ENCODE data around the gene EIF4G2.
A peak's percentile ranks its signal among the peaks of the same experiment; 100 is the strongest.
"Not testable (repeated sequence)": the region's sequence is repeated elsewhere in the genome, so short reads cannot be mapped to it uniquely, and the experiment has no call there.

EIF4G2 gene

GRCh38 chr11:10829139-10829538 lies 20.4 kb upstream of the EIF4G2 start:
- CTCF ChIA-PET, result interaction anchor here (0.9 kb wide), 1 partner anchor 36 kb away, joined by 3 read pairs; no protein-coding TSS in a partner anchor
- Mint-ChIP-seq H3K4me1 (peaks cover 7% of the 10 kb centered on the region), H3K9me3 (no peaks in the 10 kb centered on the region), H3K27ac (no peak overlapping the region), H3K36me3 (no peaks in the 10 kb centered on the region), H3K27me3 (no peaks in the 10 kb centered on the region), H3K4me3 (no peak overlapping the region)
- no peak for DNase-seq

- no peak overlapping the region for H3K27ac Mint-ChIP-seq
- CTCF ChIA-PET, result no interaction called here
- H3K27me3 Mint-ChIP-seq, result no peaks in the 10 kb centered on the region
- no peak for DNase-seq
- no peak overlapping the region for H3K4me3 Mint-ChIP-seq
- peaks cover 8% of the 10 kb centered on the region for H3K4me1 Mint-ChIP-seq
- no peaks in the 10 kb centered on the region for H3K9me3 Mint-ChIP-seq
- H3K36me3 Mint-ChIP-seq, result no peaks in the 10 kb centered on the region
These were observed 19.7 kb upstream of the EIF4G2 start for GRCh38 chr11:10828402-10828801.

- Mint-ChIP-seq H3K4me1 (peaks cover 11% of the 10 kb centered on the region), H3K9me3 (no peaks in the 10 kb centered on the region), H3K4me3 (no peak overlapping the region), H3K27me3 (no peaks in the 10 kb centered on the region), H3K36me3 (no peaks in the 10 kb centered on the region), H3K27ac (no peak overlapping the region)
- DNase-seq, result no peak
- CTCF ChIA-PET, result no interaction called here
These were observed 16.2 kb upstream of the EIF4G2 start for GRCh38 chr11:10824888-10825287.

GRCh38 chr11:10823152-10823579 lies 14.4 kb upstream of the EIF4G2 start:
- CTCF ChIA-PET, result no interaction called here
- peaks cover 11% of the 10 kb centered on the region for H3K4me1 Mint-ChIP-seq

GRCh38 chr11:10822491-10822890 lies 13.8 kb upstream of the EIF4G2 start:
- H3K4me3 Mint-ChIP-seq, H3K27ac Mint-ChIP-seq, CTCF ChIA-PET, H3K9me3 Mint-ChIP-seq, H3K36me3 Mint-ChIP-seq, H3K27me3 Mint-ChIP-seq, DNase-seq: not testable (repeated sequence)
- H3K4me1 Mint-ChIP-seq, result peaks cover 11% of the 10 kb centered on the region

More at GRCh38 chr11:10823152-10823579, 14.4 kb upstream of the EIF4G2 start:
- H3K9me3 Mint-ChIP-seq, result no peaks in the 10 kb centered on the region
- no peaks in the 10 kb centered on the region for H3K36me3 Mint-ChIP-seq
- no peak overlapping the region for H3K4me3 Mint-ChIP-seq
- DNase-seq, result no peak
- no peak overlapping the region for H3K27ac Mint-ChIP-seq
- no peaks in the 10 kb centered on the region for H3K27me3 Mint-ChIP-seq

GRCh38 chr11:10818594-10818993 lies 9.9 kb upstream of the EIF4G2 start:
- Mint-ChIP-seq H3K27ac (no peak overlapping the region), H3K27me3 (peaks cover 5% of the 10 kb centered on the region), H3K9me3 (no peaks in the 10 kb centered on the region), H3K36me3 (no peaks in the 10 kb centered on the region), H3K4me1 (peaks cover 4% of the 10 kb centered on the region), H3K4me3 (no peak overlapping the region)
- no peak for DNase-seq
- CTCF ChIA-PET, result no interaction called here

GRCh38 chr11:10813945-10814344 lies 5.2 kb upstream of the EIF4G2 start:
- no peak overlapping the region for H3K27ac Mint-ChIP-seq
- CTCF ChIA-PET, result no interaction called here
- H3K4me3 Mint-ChIP-seq, result no peak overlapping the region
- H3K4me1 Mint-ChIP-seq, result peaks cover 14% of the 10 kb centered on the region
- no peaks in the 10 kb centered on the region for H3K9me3 Mint-ChIP-seq
- peaks cover 7% of the 10 kb centered on the region for H3K36me3 Mint-ChIP-seq
- DNase-seq, result no peak
- peaks cover 6% of the 10 kb centered on the region for H3K27me3 Mint-ChIP-seq

GRCh38 chr11:10809373-10810160 lies 841 bp upstream of the EIF4G2 start:
- peak; percentile 63 for DNase-seq
- peaks cover 9% of the 10 kb centered on the region for H3K27me3 Mint-ChIP-seq
- H3K4me1 Mint-ChIP-seq, result peaks cover 42% of the 10 kb centered on the region
- CTCF ChIA-PET, result interaction anchor here (0.7 to 1.4 kb wide), 9 partner anchors 17 to 219 kb away, joined by 3 to 7 read pairs (median 3); partner anchors contain the start of gene ZBED5
- peak overlapping the region; percentile 83 for H3K4me3 Mint-ChIP-seq
- peaks cover 40% of the 10 kb centered on the region for H3K36me3 Mint-ChIP-seq
- no peaks in the 10 kb centered on the region for H3K9me3 Mint-ChIP-seq
- peak overlapping the region; percentile 99 for H3K27ac Mint-ChIP-seq

GRCh38 chr11:10808235-10808552 lies 532 bp downstream of the EIF4G2 start:
- H3K27ac Mint-ChIP-seq, result peak overlapping the region; percentile 99

GRCh38 chr11:10807493-10808234 lies 1.1 kb downstream of the EIF4G2 start:
- Mint-ChIP-seq H3K9me3 (no peaks in the 10 kb centered on the region), H3K4me1 (peaks cover 55% of the 10 kb centered on the region), H3K27ac (peak overlapping the region; percentile 99), H3K4me3 (peak overlapping the region; percentile 83), H3K36me3 (peaks cover 56% of the 10 kb centered on the region), H3K27me3 (peaks cover 9% of the 10 kb centered on the region)
- CTCF ChIA-PET, result interaction anchor here (1.2 kb wide), 1 partner anchor 15 kb away, joined by 4 read pairs; no protein-coding TSS in a partner anchor
- peak; percentile 64 for DNase-seq

More at GRCh38 chr11:10808235-10808552, 532 bp downstream of the EIF4G2 start:
- Mint-ChIP-seq H3K4me3 (peak overlapping the region; percentile 83), H3K4me1 (peaks cover 54% of the 10 kb centered on the region), H3K27me3 (peaks cover 9% of the 10 kb centered on the region), H3K9me3 (no peaks in the 10 kb centered on the region), H3K36me3 (peaks cover 53% of the 10 kb centered on the region)
- CTCF ChIA-PET, result interaction anchor here (0.9 to 1.2 kb wide), 3 partner anchors 15 to 126 kb away, joined by 4 to 5 read pairs (median 4); no protein-coding TSS in a partner anchor
- no peak for DNase-seq

- Mint-ChIP-seq H3K4me1 (peaks cover 68% of the 10 kb centered on the region), H3K27me3 (peaks cover 9% of the 10 kb centered on the region), H3K27ac (no peak overlapping the region), H3K9me3 (no peaks in the 10 kb centered on the region), H3K36me3 (peaks cover 63% of the 10 kb centered on the region), H3K4me3 (peak overlapping the region; percentile 83)
- CTCF ChIA-PET, result interaction anchor here (4.9 kb wide), 1 partner anchor 14 kb away, joined by 37 read pairs; no protein-coding TSS in a partner anchor
- no peak for DNase-seq
These were observed 2.5 kb downstream of the EIF4G2 start for GRCh38 chr11:10806206-10806605.

GRCh38 chr11:10805741-10806140 lies 3.0 kb downstream of the EIF4G2 start:
- CTCF ChIA-PET, result interaction anchor here (0.6 to 4.9 kb wide), 2 partner anchors 13 to 21 kb away, joined by 3 to 37 read pairs; no protein-coding TSS in a partner anchor
- peak overlapping the region; percentile 33 for H3K4me3 Mint-ChIP-seq
- peaks cover 72% of the 10 kb centered on the region for H3K4me1 Mint-ChIP-seq
- H3K27ac Mint-ChIP-seq, result peak overlapping the region; percentile 33
- peaks cover 9% of the 10 kb centered on the region for H3K27me3 Mint-ChIP-seq
- DNase-seq, result no peak
- peaks cover 67% of the 10 kb centered on the region for H3K36me3 Mint-ChIP-seq
- H3K9me3 Mint-ChIP-seq, result no peaks in the 10 kb centered on the region

- no peak overlapping the region for H3K4me3 Mint-ChIP-seq
- H3K27me3 Mint-ChIP-seq, result peaks cover 5% of the 10 kb centered on the region
- peaks cover 78% of the 10 kb centered on the region for H3K4me1 Mint-ChIP-seq
- DNase-seq, result no peak
- CTCF ChIA-PET, result interaction anchor here (1.5 to 4.9 kb wide), 2 partner anchors 11 to 224 kb away, joined by 5 to 37 read pairs; no protein-coding TSS in a partner anchor
- H3K27ac Mint-ChIP-seq, result no peak overlapping the region
- H3K36me3 Mint-ChIP-seq, result peaks cover 86% of the 10 kb centered on the region
- no peaks in the 10 kb centered on the region for H3K9me3 Mint-ChIP-seq
These were observed 5.0 kb downstream of the EIF4G2 start for GRCh38 chr11:10803676-10804075.

GRCh38 chr11:10800292-10800691 lies 8.4 kb downstream of the EIF4G2 start:
- peaks cover 86% of the 10 kb centered on the region for H3K36me3 Mint-ChIP-seq
- no peaks in the 10 kb centered on the region for H3K27me3 Mint-ChIP-seq
- no peak for DNase-seq
- H3K9me3 Mint-ChIP-seq, result no peaks in the 10 kb centered on the region
- peak overlapping the region; percentile 22 for H3K27ac Mint-ChIP-seq
- H3K4me3 Mint-ChIP-seq, result no peak overlapping the region
- H3K4me1 Mint-ChIP-seq, result peaks cover 69% of the 10 kb centered on the region
- CTCF ChIA-PET, result no interaction called here
